ENCODE results near the gene PLCXD3.

Gene PLCXD3

GRCh38 chr5:41289970-41290464 lies 220.4 kb downstream of the PLCXD3 start:
- Histone ChIP-seq H3K36me3 (ENCODE audit: control insufficient read depth, insufficient read depth, low read length) (no peaks in the 10 kb centered on the region), H3K4me3 (ENCODE audit: low read length) (no peak overlapping the region), H3K9ac (ENCODE audit: low read length) (no peak overlapping the region), H3K4me1 (ENCODE audit: control insufficient read depth, insufficient read depth, low read length) (no peaks in the 10 kb centered on the region), H3K27me3 (ENCODE audit: control insufficient read depth, insufficient read depth, low read length) (no peaks in the 10 kb centered on the region), H3K27ac (ENCODE audit: low read depth, low read length) (no peak overlapping the region)

GRCh38 chr5:41286696-41287095 lies 223.7 kb downstream of the PLCXD3 start:
- Histone ChIP-seq H3K27me3 (ENCODE audit: control insufficient read depth, insufficient read depth, low read length) (no peaks in the 10 kb centered on the region), H3K4me1 (ENCODE audit: control insufficient read depth, insufficient read depth, low read length) (no peaks in the 10 kb centered on the region), H3K4me3 (ENCODE audit: low read length) (no peak overlapping the region), H3K9ac (ENCODE audit: low read length) (no peak overlapping the region), H3K27ac (ENCODE audit: low read depth, low read length) (no peak overlapping the region), H3K36me3 (ENCODE audit: control insufficient read depth, insufficient read depth, low read length) (no peaks in the 10 kb centered on the region)

- Histone ChIP-seq H3K27me3 (ENCODE audit: control insufficient read depth, insufficient read depth, low read length) (no peaks in the 10 kb centered on the region), H3K27ac (ENCODE audit: low read depth, low read length) (no peak overlapping the region), H3K9ac (ENCODE audit: low read length) (no peak overlapping the region), H3K4me1 (ENCODE audit: control insufficient read depth, insufficient read depth, low read length) (no peaks in the 10 kb centered on the region), H3K4me3 (ENCODE audit: low read length) (no peak overlapping the region), H3K36me3 (ENCODE audit: control insufficient read depth, insufficient read depth, low read length) (no peaks in the 10 kb centered on the region)
These were observed 224.2 kb downstream of the PLCXD3 start for GRCh38 chr5:41286165-41286564.

- Histone ChIP-seq H3K36me3 (ENCODE audit: control insufficient read depth, insufficient read depth, low read length) (no peaks in the 10 kb centered on the region), H3K27me3 (ENCODE audit: control insufficient read depth, insufficient read depth, low read length) (no peaks in the 10 kb centered on the region), H3K9ac (ENCODE audit: low read length) (no peak overlapping the region)
These were observed 225.5 kb downstream of the PLCXD3 start for GRCh38 chr5:41284938-41285337.

GRCh38 chr5:41281215-41281810 lies 229.1 kb downstream of the PLCXD3 start:
- no peak overlapping the region for H3K27ac ChIP-seq (ENCODE audit: low read depth, low read length)
- H3K36me3 ChIP-seq (ENCODE audit: control insufficient read depth, insufficient read depth, low read length): no peaks in the 10 kb centered on the region
- H3K4me1 ChIP-seq (ENCODE audit: control insufficient read depth, insufficient read depth, low read length): no peaks in the 10 kb centered on the region
- no peak overlapping the region for H3K4me3 ChIP-seq (ENCODE audit: low read length)
- H3K27me3 ChIP-seq (ENCODE audit: control insufficient read depth, insufficient read depth, low read length): no peaks in the 10 kb centered on the region
- H3K9ac ChIP-seq (ENCODE audit: low read length): no peak overlapping the region

More at GRCh38 chr5:41284938-41285337, 225.5 kb downstream of the PLCXD3 start:
- H3K27ac ChIP-seq (ENCODE audit: low read depth, low read length): no peak overlapping the region
- no peak overlapping the region for H3K4me3 ChIP-seq (ENCODE audit: low read length)
- H3K4me1 ChIP-seq (ENCODE audit: control insufficient read depth, insufficient read depth, low read length): no peaks in the 10 kb centered on the region

DNA sequence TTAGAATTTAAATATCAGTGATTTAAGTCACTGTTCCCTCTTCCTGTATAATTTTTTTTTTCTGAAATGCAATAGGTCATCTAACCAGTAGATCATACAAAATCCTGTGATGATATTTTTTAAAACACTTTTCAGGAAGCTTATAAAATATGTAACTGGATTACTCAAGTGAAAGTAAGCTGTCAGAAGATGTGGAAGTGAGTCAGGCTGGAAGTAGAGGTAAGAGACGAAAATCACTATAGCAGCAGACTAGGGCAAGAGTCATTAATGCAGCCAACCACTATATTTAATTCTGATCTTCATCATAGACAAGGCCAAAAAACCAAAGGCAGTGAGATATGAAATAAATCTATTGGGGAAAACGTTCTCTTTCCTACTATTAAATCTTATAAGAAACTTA lies 231.4 kb downstream of the PLCXD3 start:
- Histone ChIP-seq H3K9ac (ENCODE audit: low read length) (no peak overlapping the region), H3K4me1 (ENCODE audit: control insufficient read depth, insufficient read depth, low read length) (no peaks in the 10 kb centered on the region), H3K27ac (ENCODE audit: low read depth, low read length) (no peak overlapping the region), H3K27me3 (ENCODE audit: control insufficient read depth, insufficient read depth, low read length) (no peaks in the 10 kb centered on the region), H3K4me3 (ENCODE audit: low read length) (no peak overlapping the region), H3K36me3 (ENCODE audit: control insufficient read depth, insufficient read depth, low read length) (no peaks in the 10 kb centered on the region)

DNA sequence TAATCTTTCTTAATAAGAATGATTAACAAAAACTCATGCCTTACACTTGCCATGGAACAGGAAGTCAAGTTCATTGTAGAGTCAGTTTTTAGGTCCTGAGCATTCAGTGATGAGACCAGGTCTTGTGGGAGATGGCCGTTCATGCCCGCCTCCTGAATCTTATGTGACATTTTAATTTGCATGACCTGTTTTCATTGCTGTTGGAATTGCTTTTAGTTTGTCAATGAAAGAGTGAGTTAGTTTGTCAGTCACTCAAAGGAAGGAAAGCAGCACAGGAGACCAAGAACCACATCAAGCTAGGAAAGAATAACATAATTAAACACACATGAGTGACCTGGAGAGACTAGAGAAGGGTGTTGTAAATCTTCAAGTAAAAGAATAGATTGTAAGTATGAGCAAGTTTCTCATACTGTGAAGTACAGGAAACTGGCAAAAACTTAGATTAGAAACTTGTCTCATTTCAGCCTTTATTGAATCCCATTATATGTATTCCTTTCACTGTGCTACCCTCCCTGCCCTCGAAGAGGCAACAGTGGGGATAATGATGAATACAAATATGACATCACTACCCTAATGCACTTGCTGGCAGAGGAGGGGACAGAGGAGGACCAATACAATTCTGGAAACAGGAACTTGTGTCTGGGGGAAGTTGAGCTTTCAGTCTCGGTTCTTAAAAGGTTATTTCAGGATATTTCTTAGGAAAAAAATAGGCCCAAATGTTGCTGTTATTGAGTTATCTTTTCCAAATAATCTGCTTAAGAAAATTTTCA lies 232.7 kb downstream of the PLCXD3 start:
- H3K27me3 ChIP-seq (ENCODE audit: control insufficient read depth, insufficient read depth, low read length): no peaks in the 10 kb centered on the region
- no peaks in the 10 kb centered on the region for H3K36me3 ChIP-seq (ENCODE audit: control insufficient read depth, insufficient read depth, low read length)
- no peak overlapping the region for H3K27ac ChIP-seq (ENCODE audit: low read depth, low read length)
- no peak overlapping the region for H3K9ac ChIP-seq (ENCODE audit: low read length)
- no peaks in the 10 kb centered on the region for H3K4me1 ChIP-seq (ENCODE audit: control insufficient read depth, insufficient read depth, low read length)
- H3K4me3 ChIP-seq (ENCODE audit: low read length): no peak overlapping the region

- Histone ChIP-seq H3K27ac (ENCODE audit: low read depth, low read length) (no peak overlapping the region), H3K27me3 (ENCODE audit: control insufficient read depth, insufficient read depth, low read length) (no peaks in the 10 kb centered on the region), H3K36me3 (ENCODE audit: control insufficient read depth, insufficient read depth, low read length) (no peaks in the 10 kb centered on the region), H3K4me3 (ENCODE audit: low read length) (no peak overlapping the region), H3K4me1 (ENCODE audit: control insufficient read depth, insufficient read depth, low read length) (no peaks in the 10 kb centered on the region), H3K9ac (ENCODE audit: low read length) (no peak overlapping the region)
These were observed 234.4 kb downstream of the PLCXD3 start for GRCh38 chr5:41275813-41276512.

DNA sequence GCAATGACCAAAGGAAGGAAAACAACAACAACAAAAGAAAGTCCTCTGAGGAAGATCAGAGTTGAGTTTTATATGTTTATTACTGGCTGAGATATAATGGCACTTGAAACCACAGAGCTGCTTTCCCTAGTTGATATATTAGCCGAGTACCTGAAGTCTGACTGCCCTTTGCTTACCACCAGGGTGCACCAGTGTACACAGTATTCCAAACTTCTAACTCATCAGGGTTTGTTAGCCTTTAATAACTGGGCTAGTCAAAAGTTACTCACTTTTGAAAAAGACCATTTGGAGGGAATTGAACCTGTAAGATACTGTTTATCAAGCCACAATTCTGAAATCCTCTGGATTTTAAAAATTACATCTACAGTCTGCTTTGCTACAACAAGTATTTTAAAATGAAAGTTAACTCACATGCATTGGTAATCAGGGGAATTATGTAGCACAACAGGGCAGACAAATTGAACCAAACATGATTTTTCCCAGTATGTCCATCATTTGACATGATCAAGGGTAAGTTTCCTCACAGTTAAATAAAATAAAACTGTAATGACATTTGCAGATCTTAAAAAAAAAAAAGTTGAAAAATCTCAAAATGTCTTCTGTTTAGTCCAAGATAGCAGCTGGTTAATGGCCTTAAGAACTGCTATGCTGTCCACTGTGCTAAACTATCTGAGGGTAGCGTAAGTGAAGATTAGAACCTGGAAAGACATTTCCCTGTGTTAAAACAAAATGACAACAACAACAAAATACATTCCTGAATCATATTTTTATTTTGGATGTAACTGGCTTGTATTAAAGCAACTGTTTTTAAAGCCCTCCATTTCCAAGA lies 239.8 kb downstream of the PLCXD3 start:
- Histone ChIP-seq H3K9ac (ENCODE audit: low read length) (no peak overlapping the region), H3K4me1 (ENCODE audit: control insufficient read depth, insufficient read depth, low read length) (no peaks in the 10 kb centered on the region), H3K4me3 (ENCODE audit: low read length) (no peak overlapping the region), H3K36me3 (ENCODE audit: control insufficient read depth, insufficient read depth, low read length) (no peaks in the 10 kb centered on the region), H3K27me3 (ENCODE audit: control insufficient read depth, insufficient read depth, low read length) (no peaks in the 10 kb centered on the region), H3K27ac (ENCODE audit: low read depth, low read length) (no peak overlapping the region)

DNA sequence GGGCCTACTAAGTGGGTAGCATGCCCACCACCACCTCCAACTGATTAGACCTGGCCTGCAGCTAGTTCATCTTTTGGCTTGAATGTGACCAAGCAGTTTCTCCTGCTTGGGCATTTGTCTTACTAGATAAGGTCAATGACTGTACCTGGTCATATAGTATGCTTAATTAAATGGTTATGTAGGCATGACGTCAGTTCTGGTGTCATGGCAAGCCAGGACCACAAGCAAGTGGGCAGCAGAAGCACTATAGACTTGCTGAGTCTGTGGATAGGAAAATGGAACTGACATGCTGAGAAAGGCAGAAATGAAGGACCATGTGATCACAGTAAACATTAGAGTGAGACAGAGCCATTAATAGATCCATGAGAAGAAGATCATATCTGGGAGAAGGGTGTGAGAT lies 241.5 kb downstream of the PLCXD3 start:
- H3K9ac ChIP-seq (ENCODE audit: low read length): no peak overlapping the region
- no peaks in the 10 kb centered on the region for H3K27me3 ChIP-seq (ENCODE audit: control insufficient read depth, insufficient read depth, low read length)
- H3K36me3 ChIP-seq (ENCODE audit: control insufficient read depth, insufficient read depth, low read length): no peaks in the 10 kb centered on the region
- H3K27ac ChIP-seq (ENCODE audit: low read depth, low read length): no peak overlapping the region
- no peaks in the 10 kb centered on the region for H3K4me1 ChIP-seq (ENCODE audit: control insufficient read depth, insufficient read depth, low read length)
- no peak overlapping the region for H3K4me3 ChIP-seq (ENCODE audit: low read length)

- Histone ChIP-seq H3K4me1 (ENCODE audit: control insufficient read depth, insufficient read depth, low read length) (no peaks in the 10 kb centered on the region), H3K27ac (ENCODE audit: low read depth, low read length) (no peak overlapping the region), H3K36me3 (ENCODE audit: control insufficient read depth, insufficient read depth, low read length) (no peaks in the 10 kb centered on the region), H3K4me3 (ENCODE audit: low read length) (no peak overlapping the region), H3K27me3 (ENCODE audit: control insufficient read depth, insufficient read depth, low read length) (no peaks in the 10 kb centered on the region), H3K9ac (ENCODE audit: low read length) (no peak overlapping the region)
These were observed 244.0 kb downstream of the PLCXD3 start for GRCh38 chr5:41266377-41266776.

DNA sequence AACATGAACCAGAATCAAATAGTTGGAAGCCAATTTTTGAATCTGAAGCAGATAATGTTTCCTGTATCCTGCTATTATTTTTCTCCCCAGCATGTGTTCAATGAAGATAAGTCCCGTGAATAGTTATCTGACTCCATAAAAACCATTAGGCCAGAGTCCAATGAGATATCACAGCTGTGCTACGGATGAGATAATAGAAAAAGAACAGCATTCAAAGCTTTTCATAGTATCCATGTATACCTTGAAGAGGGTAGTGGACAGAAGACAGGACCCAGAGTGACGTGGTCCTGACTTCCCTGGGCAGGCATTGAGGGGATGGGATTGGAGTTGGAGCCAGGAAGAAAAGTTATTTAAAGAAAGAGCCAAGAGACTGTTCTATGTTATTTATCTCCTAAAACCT lies 246.4 kb downstream of the PLCXD3 start:
- no peaks in the 10 kb centered on the region for H3K36me3 ChIP-seq (ENCODE audit: control insufficient read depth, insufficient read depth, low read length)
- no peak overlapping the region for H3K9ac ChIP-seq (ENCODE audit: low read length)
- no peak overlapping the region for H3K4me3 ChIP-seq (ENCODE audit: low read length)
- H3K27me3 ChIP-seq (ENCODE audit: control insufficient read depth, insufficient read depth, low read length): no peaks in the 10 kb centered on the region
- no peak overlapping the region for H3K27ac ChIP-seq (ENCODE audit: low read depth, low read length)
- H3K4me1 ChIP-seq (ENCODE audit: control insufficient read depth, insufficient read depth, low read length): no peaks in the 10 kb centered on the region

Measured in rectal smooth muscle tissue (tissue), 1 donor.